Endometrium (tissue), 2 donors: ENCODE measurements around the gene COX7A2.

Experiments used
- FAIRE-seq: peaks from 2 replicates; lab custom pipeline; 2012; peaks lifted over from hg19 to GRCh38; lab: Jason Lieb, UNC
- donor health status: control.
- donor health status: control.

Gene COX7A2, protein sequence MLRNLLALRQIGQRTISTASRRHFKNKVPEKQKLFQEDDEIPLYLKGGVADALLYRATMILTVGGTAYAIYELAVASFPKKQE

DNA sequence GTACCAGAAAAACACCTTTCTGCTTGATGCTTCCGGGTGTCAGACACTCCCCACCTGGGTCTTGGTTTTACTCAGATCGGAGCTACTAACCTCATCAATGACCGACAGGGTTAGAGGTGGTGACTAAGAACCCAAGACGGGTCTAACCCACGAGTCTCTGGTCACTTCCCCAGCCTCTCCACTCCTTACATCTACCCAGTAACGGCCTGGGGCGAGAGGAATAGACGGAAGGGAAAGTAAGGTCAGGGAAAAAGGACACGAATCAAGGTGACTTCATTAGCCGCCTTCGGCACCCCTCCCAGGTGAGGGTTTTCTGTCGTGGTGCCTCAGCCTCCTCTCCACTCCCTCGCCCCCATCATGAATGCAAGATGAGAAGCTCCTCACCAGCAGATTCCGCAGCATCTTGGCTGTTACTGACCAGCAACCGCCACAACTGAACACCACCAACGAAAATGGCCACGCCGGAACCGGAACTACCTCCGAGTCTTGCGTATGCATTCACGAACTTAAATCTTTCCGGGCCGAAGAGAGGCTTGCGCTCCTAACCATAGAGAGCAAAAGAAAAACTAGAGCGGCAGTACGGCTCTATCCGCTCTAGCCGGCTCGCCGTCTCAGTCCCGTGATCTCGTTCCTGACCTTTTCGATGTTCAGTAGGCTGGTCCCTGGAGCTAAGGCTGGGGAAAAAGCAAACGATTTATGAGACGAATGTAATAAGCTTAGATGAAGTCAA, at the start of gene COX7A2:
TSS of gene COX7A2 (minus strand) at position 469 of the 730 bp plus-strand sequence. CDS start at position 402, 67 bp downstream.
- FAIRE-seq, result peak; percentile 98

DNA sequence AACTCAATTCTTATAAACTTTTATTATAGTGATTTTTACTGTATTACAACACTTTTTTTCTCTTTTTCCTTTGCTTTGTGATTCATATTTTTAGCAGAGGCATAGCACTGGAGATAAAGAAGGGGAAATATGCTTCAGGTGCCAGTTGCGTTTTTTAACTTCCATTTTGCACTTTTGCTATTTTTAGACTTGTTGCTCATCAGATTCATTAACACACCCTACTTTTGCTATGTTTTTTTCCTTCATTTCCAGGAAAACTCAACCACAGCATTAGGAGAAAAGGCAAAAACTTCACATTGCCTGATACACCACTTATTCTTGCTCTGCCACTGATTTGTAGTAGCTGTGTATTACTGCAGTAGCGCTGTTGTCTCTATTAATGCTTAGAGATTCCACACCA, 49.0 kb upstream of the COX7A2 start:
- FAIRE-seq, result no peak

DNA sequence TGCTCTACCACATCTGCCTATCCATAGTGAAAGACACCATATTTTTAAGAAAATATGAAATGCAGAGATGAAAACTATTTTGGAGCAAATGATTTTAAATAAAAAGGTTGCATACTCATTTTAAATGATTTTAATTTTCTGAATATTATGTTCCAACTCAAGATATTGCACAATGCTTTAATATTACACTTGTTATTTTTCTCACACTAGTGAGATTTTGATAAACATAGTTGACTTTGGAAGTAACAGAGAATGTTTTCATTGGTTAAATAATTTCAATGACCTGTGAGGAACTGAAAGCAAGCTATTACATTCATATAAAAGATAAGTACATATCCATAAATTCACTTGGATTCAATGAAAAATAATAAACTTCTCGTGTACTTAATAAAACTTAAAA, 48.1 kb upstream of the COX7A2 start:
- no peak for FAIRE-seq

DNA sequence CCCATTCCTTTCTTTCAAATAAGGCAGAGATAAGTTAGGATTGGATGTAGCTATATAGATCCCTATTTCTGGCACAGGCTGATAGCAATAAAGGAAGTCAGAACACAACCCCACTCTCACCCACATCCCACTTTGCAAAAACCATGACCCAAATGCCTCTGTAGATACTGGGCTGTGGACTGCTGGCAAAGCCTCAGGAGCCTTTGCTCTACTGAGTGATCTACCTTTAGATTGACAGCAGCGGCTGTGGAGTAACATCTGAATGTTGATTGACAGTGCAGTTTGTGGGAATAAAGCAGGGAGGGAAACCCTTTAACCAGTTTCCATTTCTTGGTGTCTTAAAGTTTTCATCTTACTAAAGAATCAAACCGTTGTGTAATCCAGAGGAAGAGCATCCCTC, 47.7 kb upstream of the COX7A2 start:
- FAIRE-seq, result no peak

DNA sequence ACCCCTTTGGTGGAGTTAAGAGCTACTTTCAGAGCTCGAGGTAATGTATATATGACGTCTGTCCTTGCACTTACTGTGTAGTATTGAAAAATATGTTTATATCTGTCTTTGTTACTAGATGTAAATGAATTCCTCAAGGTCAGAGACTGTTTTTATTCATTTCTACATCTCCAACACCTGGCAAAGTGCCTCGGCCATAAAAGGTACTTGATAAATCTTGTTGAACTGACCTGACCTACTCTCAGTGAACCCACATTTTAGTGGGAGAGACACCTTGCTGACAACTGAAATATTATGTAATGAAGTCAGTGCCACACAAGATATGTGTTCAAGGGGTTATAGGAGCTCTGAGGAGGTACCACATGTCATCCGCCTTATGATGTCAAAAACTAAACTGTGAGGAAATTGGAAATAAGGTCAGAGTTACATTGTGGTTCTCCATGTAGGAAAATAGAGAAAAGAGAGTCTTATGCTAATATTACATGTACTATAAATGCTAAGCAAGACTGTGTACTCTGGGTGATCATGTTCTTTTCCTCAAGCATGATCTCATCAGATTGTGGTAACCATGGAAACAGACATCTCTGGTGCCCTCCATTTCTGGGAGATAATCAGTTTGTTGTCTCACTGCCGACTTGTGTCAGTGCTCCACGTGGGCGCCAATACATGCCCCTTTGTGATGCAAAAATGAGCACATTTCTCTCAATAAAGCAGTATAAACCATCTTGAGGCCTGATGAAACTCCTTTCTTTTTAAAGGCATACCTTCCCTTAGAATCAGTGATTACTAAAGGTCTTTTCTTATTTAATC, 46.7 kb upstream of the COX7A2 start:
- FAIRE-seq, result no peak

DNA sequence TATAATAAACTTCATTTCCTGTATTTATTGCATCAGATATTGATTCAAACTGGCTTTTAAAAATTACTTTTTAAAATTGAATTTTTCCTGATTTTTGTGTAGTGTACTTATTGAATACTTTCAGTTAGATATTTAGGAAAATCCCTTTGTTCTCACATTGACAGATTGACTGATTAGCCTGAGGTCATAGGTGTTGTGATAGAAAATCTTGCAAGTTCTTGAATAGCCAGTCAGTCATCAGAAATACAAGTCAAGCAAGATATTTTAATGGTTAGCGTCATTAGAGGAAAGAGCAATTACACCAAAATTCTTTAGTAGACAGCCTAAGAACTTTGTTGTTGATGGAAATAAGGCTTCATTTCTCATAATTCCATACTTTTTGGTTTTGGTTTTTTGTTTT, 44.4 kb upstream of the COX7A2 start:
- no peak for FAIRE-seq

DNA sequence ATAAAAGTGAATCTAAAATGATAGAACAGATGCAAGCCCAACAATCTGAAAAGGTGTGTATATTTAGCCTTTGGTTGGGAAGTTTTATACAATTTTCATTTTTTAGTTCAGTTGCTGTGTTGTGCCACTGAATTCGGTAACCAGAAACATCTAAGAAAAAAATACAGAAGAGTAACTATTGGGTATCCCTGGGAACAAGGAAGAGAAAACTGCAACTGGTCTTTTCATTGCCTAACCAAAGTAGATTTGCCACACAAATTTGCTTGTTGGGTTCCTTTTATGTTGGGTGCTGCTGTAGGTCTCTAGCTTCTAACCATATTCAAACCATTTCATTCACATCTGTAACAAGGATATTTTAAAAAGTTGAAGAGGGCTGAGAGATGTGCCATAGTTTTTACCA, 43.8 kb upstream of the COX7A2 start:
- FAIRE-seq, result no peak

DNA sequence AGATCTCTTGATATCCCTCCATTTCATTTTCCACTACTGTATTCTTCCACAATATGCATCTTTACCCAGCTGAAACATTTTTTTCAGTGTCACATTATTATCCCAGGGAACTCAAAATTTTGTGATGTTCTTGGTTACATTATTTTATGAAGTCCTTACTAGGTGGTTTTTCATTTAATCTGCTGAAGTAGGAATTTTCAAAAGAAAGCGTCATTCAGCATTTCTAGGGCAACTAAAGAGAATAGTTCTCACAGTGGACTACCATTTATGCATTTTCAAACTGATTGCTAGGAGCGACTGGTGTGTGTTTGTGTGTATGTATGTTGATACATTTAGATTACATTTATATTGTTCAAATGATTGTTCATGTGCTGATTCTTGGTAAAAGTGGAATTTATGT, 43.4 kb upstream of the COX7A2 start:
- FAIRE-seq, result no peak

DNA sequence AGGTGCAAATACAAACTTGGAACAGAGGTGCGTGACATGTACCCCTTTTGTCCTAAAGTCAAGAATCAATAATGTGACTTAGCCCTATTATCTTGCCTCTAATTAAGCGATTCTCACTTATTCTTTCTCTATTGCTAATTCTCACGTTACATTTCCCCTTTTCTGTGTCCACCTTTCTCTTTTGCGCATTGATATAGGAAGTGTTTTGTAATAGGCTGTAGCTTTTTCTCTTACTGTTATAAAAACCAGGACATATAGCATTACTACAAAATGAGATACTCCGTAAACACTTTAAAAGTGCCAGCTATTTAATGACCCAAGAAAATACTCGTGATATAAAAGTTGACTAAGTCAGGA, 41.7 kb upstream of the COX7A2 start:
- FAIRE-seq, result no peak

DNA sequence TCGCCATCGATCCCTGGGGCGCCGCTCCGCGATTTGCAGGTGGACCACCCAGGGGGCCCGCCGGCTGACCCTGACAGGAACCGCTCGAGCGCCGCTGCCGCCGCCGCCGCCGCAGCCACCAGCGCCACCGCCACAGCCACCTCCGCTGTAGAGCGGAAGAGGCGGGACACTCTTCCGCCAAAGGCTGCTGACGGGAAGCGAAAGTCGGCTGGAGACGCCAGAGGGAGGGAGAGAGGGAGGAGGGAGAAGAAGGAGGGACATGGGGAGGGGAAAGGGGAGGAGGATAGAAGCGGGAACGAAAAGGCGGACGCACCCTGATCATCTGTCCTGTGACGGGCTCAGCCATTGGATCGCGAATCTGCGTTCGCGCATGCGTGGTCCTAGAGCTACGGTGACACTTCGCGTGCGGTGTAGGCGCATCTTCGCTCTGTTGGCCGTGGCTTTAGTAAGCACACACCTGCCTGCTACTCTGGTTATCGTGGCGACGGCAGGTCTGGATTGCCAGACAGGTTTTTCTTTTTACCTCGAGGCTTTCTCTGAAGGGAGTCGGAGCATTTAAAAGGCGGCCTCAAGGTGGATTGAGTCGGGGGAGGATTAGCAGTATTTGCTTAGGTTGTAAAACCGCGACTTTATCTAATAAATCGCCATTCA, 41.2 kb upstream of the COX7A2 start, which contains the start of gene TMEM30A:
TSS of gene TMEM30A (minus strand) at position 161 of the 651 bp plus-strand sequence. CDS start at position 7, 154 bp downstream.
- peak; percentile 98 for FAIRE-seq

DNA sequence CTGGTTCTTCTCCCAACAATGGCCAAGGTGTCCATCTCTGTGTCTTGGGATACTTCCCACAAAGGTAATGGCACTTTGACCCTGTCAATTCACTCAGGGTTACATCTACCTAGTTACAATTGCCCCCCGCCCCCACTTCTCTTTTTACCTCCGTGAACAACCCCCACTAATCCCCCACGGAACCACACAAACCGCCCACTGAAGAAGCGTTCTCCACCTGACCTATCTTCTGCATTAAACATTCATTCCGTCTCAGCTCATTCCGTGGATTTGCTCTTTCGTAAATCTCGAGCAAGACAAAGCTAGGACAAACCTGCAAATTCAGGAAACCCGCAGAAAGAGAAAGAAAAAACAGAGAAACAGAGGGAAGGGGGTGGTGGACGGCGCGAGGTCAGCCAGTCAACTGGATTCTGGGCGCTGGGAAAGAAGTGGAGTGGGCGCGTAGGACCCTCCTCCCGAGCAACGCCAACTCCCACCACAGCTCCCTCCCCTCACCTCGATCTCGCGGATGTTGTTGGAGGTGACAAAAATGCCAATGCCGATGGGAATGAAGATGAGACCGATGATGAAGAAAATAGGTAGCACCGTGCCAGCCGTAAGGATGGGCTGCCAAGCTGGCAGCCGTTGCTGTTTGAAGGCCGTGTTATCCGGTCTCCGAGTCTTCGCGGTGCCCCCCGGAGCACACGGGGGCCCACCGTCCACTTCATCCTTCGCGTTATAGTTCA, 40.5 kb upstream of the COX7A2 start:
- FAIRE-seq, result no peak

DNA sequence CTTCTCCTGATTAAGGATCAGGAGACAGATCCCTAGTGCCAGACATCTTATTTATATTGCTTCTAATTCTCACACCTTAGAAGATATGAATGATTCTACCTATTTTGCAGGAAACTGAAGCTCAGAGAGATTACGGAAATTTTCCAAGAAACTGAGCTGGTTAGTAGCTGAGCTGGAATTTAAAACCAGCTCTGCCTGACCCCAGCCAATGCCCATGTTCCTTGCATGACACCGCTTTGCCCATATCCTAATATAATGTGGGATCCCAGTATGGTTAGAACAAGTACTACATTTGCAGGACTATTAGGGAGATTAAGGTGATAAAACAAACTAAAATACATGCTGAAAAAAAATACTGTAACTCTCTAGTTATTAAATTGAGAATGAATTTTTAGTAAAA, 39.1 kb upstream of the COX7A2 start:
- no peak for FAIRE-seq

DNA sequence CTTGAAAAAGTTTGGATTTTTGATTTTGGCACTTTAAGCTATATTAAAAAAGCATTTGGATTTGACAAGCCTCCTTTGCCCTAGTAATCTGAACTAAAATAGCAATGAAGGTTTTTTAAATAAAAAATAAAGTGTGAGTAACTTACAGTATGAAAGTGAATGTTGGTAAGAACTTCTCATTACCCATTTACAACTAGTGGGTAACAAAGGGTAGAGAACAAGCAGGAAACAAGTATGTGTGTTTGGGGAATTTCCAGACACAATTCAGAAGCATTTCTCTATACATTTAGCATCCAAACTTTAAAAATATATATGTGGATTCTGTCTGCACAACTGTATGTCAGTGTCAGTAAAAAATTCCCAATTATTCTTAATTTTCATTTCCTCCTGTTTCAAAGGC, 38.1 kb upstream of the COX7A2 start:
- no peak for FAIRE-seq

DNA sequence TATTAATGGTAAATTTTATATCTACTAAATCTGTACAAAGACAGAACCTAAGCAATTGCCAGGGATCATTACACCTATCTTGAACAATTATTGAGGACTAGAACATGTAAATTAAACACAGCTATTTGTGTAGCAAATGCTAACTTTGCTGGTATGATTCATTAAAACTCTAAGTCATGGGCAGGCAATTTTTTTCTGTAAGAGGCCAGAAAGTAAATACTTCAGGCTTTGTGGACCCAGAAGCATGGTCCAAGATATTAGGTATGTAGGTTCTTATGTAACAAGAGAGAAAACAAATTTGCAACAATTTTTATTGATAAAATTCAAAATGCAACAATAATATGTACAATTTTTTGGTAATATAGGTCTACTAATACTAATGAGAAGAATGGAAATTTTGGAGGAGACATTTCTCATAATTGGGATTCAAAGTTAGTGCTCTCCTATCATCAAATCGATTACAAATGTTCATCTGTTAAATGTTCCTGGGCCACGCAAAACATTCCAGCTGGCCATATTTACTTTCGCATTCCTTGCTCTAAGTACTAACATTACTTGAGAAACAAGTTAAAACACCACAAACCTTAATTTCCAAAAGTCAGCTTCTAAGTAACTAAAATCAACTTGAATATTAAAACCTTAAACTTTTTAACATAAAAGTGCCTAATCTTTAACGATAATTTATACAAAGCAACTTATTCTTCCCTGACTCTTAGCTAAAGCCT, 36.7 kb upstream of the COX7A2 start:
- FAIRE-seq, result no peak

DNA sequence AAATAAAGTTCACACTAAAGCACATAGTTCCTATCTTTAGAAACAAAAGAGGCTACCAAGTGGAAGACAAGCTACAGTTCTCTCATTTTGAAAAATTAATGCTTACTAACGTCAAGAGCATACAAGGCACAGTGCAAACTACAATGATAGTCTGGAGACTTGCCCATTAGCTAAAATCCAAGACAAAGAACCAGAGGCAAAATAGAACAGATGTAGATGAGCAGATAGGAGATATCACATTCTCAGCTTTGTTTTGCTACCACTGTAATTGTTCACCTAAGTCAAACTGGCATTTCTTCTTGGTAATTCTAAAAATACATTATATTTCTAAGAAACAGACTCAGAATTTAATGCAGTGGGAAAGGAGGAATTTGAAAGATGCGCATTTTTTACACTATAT, 35.8 kb upstream of the COX7A2 start:
- FAIRE-seq, result peak; percentile 8

DNA sequence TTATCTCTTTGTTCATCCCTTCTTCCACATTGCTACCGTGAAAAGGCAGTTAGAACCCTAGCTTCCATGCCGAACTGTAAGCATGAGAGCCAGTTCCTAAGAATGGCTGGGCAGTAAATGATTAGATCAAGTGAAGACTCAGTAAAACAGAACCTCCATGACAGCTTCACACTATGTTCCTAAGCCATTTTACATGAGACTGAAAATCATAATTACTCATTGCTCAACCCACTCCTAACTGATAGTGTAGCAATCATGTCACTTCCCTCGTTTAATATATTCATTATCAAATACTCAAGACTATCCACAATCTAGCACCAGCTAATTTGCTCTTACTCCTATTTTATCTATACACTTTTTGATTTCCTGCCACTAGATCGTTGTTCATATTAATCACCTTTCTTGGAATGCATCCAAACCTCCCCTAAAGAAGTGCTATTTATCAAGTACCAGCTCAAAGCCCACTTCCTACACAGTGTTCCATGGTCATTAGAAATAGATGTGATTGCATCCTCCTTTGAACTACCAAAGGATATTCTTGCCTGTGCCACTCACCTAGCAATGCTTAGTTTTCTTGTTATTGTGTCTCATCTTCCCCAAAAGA, 35.0 kb upstream of the COX7A2 start:
- no peak for FAIRE-seq

DNA sequence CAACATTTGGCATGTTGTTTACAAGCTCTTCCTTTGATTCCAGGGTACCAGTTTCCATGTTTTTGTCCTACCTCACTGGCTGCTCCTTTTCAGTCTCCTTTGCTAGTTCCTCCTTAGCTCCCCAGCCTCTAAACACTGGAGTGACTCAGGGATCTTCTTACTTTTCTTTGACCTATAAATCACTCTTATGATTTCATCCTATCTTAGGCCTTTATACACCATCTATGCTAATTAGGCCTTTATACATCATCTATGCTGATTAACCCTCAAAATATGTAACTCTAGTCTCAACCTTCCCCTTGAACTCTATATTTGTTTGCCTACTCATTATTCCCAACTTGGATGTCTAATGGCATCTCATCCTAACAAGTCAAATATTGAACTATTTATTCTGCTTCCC, 31.5 kb upstream of the COX7A2 start:
- no peak for FAIRE-seq

DNA sequence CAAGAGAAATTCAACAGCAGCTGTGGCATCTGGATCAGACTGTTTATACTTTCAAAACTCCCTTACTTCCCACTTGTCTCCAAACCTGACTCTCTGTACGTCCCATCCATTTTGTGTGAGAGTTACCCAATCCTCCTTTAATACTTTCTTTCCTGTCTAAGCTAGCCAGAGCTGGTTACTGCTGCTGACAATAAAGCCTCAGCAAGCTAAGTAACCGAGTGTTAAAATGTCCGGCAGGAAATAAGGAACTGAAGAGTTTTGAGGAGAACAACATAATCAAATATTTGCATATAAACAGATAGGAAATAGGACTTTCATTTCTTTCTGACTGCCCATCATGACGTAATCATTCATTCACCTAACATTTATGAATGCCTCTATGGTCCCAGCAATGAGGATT, 29.4 kb upstream of the COX7A2 start:
- FAIRE-seq, result no peak

DNA sequence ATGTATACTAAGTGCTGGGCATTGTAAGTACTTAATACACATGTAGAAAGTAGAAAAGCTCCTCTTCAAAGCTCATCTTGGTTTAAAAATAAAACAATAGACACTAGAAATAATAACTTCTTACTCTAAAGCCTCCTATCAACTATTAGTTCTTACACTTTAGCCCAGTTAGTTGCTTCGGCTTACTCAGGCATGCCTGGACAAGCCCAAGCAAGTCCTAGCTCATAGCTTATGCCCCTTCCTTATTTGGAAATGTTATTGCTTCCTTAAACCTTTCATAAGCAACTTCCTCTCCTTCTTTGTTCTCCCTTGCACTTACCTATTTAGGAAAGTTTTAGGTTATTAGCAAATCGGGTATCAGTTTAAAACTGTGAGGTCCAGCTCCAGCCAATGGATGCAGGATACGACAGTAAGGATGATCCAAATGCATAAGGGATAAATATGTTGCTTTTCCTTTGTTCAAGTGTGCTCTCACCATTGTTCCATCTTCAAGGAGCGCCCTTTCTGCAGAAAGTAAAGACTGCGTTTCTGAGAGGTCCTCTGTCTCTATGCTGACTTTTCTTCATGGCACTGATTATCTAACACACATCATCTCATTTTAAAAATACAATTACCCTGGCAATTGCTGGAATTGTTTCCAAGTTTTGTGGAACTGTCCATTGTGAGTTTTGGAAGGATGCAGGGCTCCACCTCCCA, 28.7 kb upstream of the COX7A2 start:
- FAIRE-seq, result no peak

DNA sequence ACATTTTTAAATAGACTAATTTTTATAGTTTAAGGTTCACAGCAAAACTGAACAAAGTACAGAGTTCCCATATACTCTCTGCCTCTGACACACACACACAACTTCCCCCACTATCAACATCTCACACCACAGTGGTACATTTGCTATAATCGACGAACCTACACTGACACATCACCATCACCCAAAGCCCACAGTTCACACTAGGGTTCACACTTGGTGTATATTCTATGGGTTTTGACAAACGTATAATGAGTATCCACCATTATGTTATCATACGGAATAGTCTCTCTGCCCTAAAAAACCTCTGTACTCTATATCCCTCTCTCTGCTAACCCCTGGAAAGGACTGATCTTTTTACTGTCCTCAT, 25.4 kb upstream of the COX7A2 start:
- FAIRE-seq, result no peak
